ENCODE data around the gene RALB. TPM values are rescaled to one million over a fixed set of nuclear protein-coding genes. Genes with fewer than 3 reads are reported as not detected.

Gene RALB
- total and polyA plus RNA-seq, 2 experiments from 2014 or later: 15.2 to 17.4 TPM

DNA sequence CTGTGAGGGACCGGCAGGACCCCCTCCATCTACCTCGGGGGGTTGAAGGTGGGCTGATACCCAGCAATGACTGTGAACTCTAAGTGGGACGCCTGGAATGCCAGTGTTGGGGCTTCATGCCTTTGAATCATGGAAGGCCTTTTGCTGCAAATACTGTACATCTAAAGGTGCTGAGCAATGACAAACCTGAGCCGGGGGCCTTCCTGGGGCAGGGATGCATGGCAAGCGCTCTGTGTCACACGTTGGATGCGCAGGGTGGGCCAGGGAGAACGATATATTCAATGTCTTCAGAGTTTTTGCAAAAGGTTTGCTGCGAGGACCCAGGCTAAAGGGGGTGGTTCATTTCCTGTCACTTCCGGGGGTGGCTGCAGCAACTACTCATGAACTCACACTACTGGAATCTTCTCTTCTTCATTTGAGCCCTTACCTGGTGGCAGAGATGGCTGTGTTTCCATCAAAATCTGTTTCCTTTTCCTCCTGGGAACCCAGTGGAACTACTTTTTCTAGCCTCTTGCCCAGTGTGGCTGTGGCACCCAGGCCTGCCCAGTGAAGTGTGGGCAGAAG, 69.2 kb downstream of the RALB start (continued):
- TF ChIP-seq CREB1 (CRISPR knock-in tag; IDR thresholded peaks at IDR 0.05; ENCODE audit: low read depth) (no peak), NANOG (IDR thresholded peaks at IDR 0.05; ENCODE audit: borderline replicate concordance) (no peak)
- TF ChIP-seq, protein P1, sequence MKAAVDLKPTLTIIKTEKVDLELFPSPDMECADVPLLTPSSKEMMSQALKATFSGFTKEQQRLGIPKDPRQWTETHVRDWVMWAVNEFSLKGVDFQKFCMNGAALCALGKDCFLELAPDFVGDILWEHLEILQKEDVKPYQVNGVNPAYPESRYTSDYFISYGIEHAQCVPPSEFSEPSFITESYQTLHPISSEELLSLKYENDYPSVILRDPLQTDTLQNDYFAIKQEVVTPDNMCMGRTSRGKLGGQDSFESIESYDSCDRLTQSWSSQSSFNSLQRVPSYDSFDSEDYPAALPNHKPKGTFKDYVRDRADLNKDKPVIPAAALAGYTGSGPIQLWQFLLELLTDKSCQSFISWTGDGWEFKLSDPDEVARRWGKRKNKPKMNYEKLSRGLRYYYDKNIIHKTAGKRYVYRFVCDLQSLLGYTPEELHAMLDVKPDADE (IDR thresholded peaks at IDR 0.05): no peak

DNA sequence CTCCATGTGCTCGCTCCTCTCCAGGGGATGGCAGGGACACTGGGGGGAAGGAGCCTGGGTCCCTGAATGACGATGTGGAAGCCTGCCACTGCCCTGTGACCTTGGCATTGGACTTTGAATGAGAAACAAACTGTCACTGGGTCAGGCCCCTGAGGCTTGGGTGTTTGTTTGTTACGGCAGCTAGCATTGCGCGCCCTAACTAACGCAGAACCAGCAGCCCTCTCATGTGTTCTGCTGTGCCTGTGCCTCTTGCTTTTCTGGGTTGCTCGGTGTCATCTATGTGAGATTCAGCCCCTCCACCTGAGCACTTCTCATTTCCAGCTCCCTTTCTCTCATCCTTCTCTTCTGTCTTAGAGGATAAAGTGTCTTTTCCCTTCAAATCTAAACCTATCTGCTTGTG, 69.7 kb downstream of the RALB start:
- ATAC-seq: no peak
- H3K27ac ChIP-seq (ENCODE audit: low read depth): no peak overlapping the region
- no peaks in the 10 kb centered on the region for H3K27me3 ChIP-seq (ENCODE audit: insufficient read depth)
- Mint-ChIP-seq H3K36me3 (ENCODE audit: low read depth) (no peaks in the 10 kb centered on the region; the same call in 2 of the 3 replicates), H3K9me3 (no peaks in the 10 kb centered on the region), H3K4me3 (no peak overlapping the region), H3K27ac (no peak overlapping the region), H3K4me1 (no peaks in the 10 kb centered on the region), H3K27me3 (ENCODE audit: insufficient read depth, low read depth, poor library complexity) (peaks cover 18% of the 10 kb centered on the region)
- no peaks in the 10 kb centered on the region for H3K79me2 ChIP-seq (replicated peaks; ENCODE audit: insufficient read depth)
- no peaks in the 10 kb centered on the region for H3K9me2 ChIP-seq (ENCODE audit: insufficient read depth)
- no peak overlapping the region for H3K4me3 ChIP-seq
- H3F3A ChIP-seq (replicated peaks; ENCODE audit: low read depth): no peaks in the 10 kb centered on the region
- H4K20me1 ChIP-seq (replicated peaks; ENCODE audit: insufficient read depth): no peaks in the 10 kb centered on the region
- H3K4me1 ChIP-seq (ENCODE audit: insufficient read depth): no peaks in the 10 kb centered on the region
- H2AFZ ChIP-seq: no peak overlapping the region
- no peak overlapping the region for H3K4me2 ChIP-seq
- no peak for DNase-seq (ENCODE audit: low spot score)
- TF ChIP-seq, protein P1 (IDR thresholded peaks at IDR 0.05): no peak
- TF ChIP-seq STAT1 (IDR thresholded peaks at IDR 0.05; ENCODE audit: unreplicated experiment): no peak
- H3K36me3 ChIP-seq (ENCODE audit: insufficient read depth): no peaks in the 10 kb centered on the region

DNA sequence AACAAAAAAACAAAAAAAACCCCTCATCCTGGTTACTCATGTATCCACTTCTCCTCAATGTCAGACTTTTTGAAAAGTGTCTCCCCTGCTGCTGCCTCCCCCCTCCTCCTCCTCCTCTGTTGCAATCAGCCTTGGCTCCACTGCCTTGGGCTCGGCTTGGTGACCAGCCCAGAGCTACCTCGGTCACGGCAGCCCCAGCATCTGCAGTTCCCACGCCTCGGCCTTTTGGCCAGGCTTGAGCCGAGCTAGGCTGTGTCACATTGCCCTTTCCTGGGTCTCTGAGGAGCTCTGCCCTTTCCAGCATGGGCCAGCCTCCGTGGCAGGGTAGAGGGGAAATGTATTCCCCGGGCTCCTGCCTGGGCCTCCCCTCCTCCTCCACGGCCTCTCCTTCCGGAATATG, 70.6 kb downstream of the RALB start:
- H3K27me3 ChIP-seq (ENCODE audit: insufficient read depth): no peaks in the 10 kb centered on the region
- no peak overlapping the region for H2AFZ ChIP-seq
- Mint-ChIP-seq H3K4me3 (no peak overlapping the region), H3K36me3 (ENCODE audit: low read depth) (no peaks in the 10 kb centered on the region; the same call in 2 of the 3 replicates), H3K27me3 (ENCODE audit: insufficient read depth, low read depth, poor library complexity) (peaks cover 18% of the 10 kb centered on the region), H3K9me3 (no peaks in the 10 kb centered on the region), H3K4me1 (no peaks in the 10 kb centered on the region), H3K27ac (no peak overlapping the region)
- H3K27ac ChIP-seq (ENCODE audit: low read depth): no peak overlapping the region
- no peaks in the 10 kb centered on the region for H3K4me1 ChIP-seq (ENCODE audit: insufficient read depth)
- ATAC-seq: no peak
- H3K4me2 ChIP-seq: no peak overlapping the region
- DNase-seq (ENCODE audit: low spot score): no peak
- H3K9me2 ChIP-seq (ENCODE audit: insufficient read depth): no peaks in the 10 kb centered on the region
- H3F3A ChIP-seq (replicated peaks; ENCODE audit: low read depth): no peaks in the 10 kb centered on the region
- no peaks in the 10 kb centered on the region for H3K79me2 ChIP-seq (replicated peaks; ENCODE audit: insufficient read depth)
- no peaks in the 10 kb centered on the region for H3K36me3 ChIP-seq (ENCODE audit: insufficient read depth)
- H3K4me3 ChIP-seq: no peak overlapping the region
- H4K20me1 ChIP-seq (replicated peaks; ENCODE audit: insufficient read depth): no peaks in the 10 kb centered on the region
- TF ChIP-seq, protein P1 (IDR thresholded peaks at IDR 0.05): no peak
- TF ChIP-seq, protein P2, sequence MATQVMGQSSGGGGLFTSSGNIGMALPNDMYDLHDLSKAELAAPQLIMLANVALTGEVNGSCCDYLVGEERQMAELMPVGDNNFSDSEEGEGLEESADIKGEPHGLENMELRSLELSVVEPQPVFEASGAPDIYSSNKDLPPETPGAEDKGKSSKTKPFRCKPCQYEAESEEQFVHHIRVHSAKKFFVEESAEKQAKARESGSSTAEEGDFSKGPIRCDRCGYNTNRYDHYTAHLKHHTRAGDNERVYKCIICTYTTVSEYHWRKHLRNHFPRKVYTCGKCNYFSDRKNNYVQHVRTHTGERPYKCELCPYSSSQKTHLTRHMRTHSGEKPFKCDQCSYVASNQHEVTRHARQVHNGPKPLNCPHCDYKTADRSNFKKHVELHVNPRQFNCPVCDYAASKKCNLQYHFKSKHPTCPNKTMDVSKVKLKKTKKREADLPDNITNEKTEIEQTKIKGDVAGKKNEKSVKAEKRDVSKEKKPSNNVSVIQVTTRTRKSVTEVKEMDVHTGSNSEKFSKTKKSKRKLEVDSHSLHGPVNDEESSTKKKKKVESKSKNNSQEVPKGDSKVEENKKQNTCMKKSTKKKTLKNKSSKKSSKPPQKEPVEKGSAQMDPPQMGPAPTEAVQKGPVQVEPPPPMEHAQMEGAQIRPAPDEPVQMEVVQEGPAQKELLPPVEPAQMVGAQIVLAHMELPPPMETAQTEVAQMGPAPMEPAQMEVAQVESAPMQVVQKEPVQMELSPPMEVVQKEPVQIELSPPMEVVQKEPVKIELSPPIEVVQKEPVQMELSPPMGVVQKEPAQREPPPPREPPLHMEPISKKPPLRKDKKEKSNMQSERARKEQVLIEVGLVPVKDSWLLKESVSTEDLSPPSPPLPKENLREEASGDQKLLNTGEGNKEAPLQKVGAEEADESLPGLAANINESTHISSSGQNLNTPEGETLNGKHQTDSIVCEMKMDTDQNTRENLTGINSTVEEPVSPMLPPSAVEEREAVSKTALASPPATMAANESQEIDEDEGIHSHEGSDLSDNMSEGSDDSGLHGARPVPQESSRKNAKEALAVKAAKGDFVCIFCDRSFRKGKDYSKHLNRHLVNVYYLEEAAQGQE (IDR thresholded peaks at IDR 0.05; ENCODE audit: unreplicated experiment): no peak

Data from GM23338 (cell line).